HG03442 (cell line): ENCODE data around the gene SLC39A2.
"Not testable (repeated sequence)": the region's sequence is repeated elsewhere in the genome, so short reads cannot be mapped to it uniquely, and the experiment has no call there.

ENCODE experiments used
- ATAC-seq: cut with Tn5 transposase; IDR thresholded peaks from one replicate; pipeline ENCODE4 v1.9.1; 2021; ENCODE audit warnings: mild to moderate bottlenecking, moderate library complexity; ENCODE audit not compliant: unreplicated experiment

The SLC39A2 gene

GRCh38 chr14:20998674-20999366 lies at the start of gene SLC39A2:
Gene SLC39A2, plus strand, starts transcription at chr14:20999293. Its CDS starts 154 bp downstream, at chr14:20999447.
- ATAC-seq: no peak

- not testable (repeated sequence) for ATAC-seq
Observed at GRCh38 chr14:20954736-20955537, 44.2 kb upstream of the SLC39A2 start, which contains the start of gene RNASE2. Gene RNASE2, plus strand, starts transcription at chr14:20955487. Its CDS starts 285 bp downstream, at chr14:20955772.

GRCh38 chr14:20955538-20955873 lies 43.6 kb upstream of the SLC39A2 start:
- not testable (repeated sequence) for ATAC-seq

GRCh38 chr14:20956376-20956976 lies 42.6 kb upstream of the SLC39A2 start:
- no peak for ATAC-seq

- not testable (repeated sequence) for ATAC-seq
Observed at GRCh38 chr14:20958946-20959345, 40.1 kb upstream of the SLC39A2 start.

- ATAC-seq: no peak
Observed at GRCh38 chr14:20969336-20969735, 29.8 kb upstream of the SLC39A2 start.

- ATAC-seq: peak; percentile 14
Observed at GRCh38 chr14:20970647-20970982, 28.5 kb upstream of the SLC39A2 start.

GRCh38 chr14:20970983-20971704 lies 27.9 kb upstream of the SLC39A2 start:
- ATAC-seq: peak; percentile 93

GRCh38 chr14:20971705-20972021 lies 27.4 kb upstream of the SLC39A2 start:
- no peak for ATAC-seq

GRCh38 chr14:20973501-20973900 lies 25.6 kb upstream of the SLC39A2 start:
- ATAC-seq: no peak

- no peak for ATAC-seq
Observed at GRCh38 chr14:20976291-20976690, 22.8 kb upstream of the SLC39A2 start.

- no peak for ATAC-seq
Observed at GRCh38 chr14:20978687-20979086, 20.4 kb upstream of the SLC39A2 start.

GRCh38 chr14:20980906-20981305 lies 18.2 kb upstream of the SLC39A2 start:
- no peak for ATAC-seq

GRCh38 chr14:20982646-20983369 lies 16.3 kb upstream of the SLC39A2 start:
- no peak for ATAC-seq

- ATAC-seq: not testable (repeated sequence)
Observed at GRCh38 chr14:20985650-20986049, 13.4 kb upstream of the SLC39A2 start.

GRCh38 chr14:20986811-20987210 lies 12.3 kb upstream of the SLC39A2 start:
- no peak for ATAC-seq

GRCh38 chr14:20988717-20989470 lies 10.2 kb upstream of the SLC39A2 start:
- no peak for ATAC-seq

- no peak for ATAC-seq
Observed at GRCh38 chr14:20989471-20989786, 9.7 kb upstream of the SLC39A2 start.

- ATAC-seq: peak; percentile 97
Observed at GRCh38 chr14:20989787-20990600, 9.1 kb upstream of the SLC39A2 start, which contains the start of gene METTL17. Gene METTL17, plus strand, starts transcription at chr14:20989980. Its CDS starts 23 bp downstream, at chr14:20990003.
